Upper lobe of left lung (tissue), 4 donors: Measurements from ENCODE around the gene TMEM135.
"Not testable (repeated sequence)": the region's sequence is repeated elsewhere in the genome, so short reads cannot be mapped to it uniquely, and the experiment has no call there.

Experiments used
- EP300 ChIP-seq, 4 donors: sonication (generic); formaldehyde crosslinking; IDR thresholded peaks; one replicate each; pipeline ENCODE4 v1.5.1; 2017; ENCODE audit warnings: antibody characterized with exemption in 4 of 4, control low read depth in 2 of 4
- POLR2A ChIP-seq, 4 donors: fragments of 450-650 bp; IDR thresholded peaks; one replicate each; pipeline ENCODE4 v1.5.1; 2016 to 2017; ENCODE audit warnings: antibody characterized with exemption in 4 of 4, mild to moderate bottlenecking in 2 of 4
- TF ChIP-seq, protein P1 (sequence below), 6 experiments: fragments of 450-650 bp in 4 of 6; fragments of 200-600 bp in 2 of 6; sonication (generic) in 2 of 6; IDR thresholded peaks; one replicate each; pipeline ENCODE4 v1.5.1; 2016 to 2019; ENCODE audit warnings: antibody characterized with exemption in 6 of 6

DNA sequence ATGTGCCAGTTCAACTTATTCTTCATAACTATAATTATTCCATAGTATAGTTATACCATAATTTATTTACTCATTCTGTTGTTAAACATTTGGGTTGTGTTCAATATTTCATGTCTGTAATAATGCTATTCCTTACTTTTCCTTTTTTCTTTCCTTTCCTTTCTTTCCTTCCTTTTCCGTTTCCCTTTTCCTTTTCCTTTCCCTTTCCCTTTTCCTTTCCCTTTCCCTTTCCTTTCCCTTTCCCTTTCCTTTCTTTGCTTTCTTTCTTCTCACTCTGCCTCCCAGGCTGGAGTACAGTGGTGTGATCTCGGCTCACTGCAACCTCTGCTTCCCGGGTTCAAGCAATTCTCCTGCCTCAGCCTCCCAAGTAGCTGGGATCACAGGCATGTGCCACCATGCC is 151.2 kb downstream of the TMEM135 start:
- TF ChIP-seq, protein P1, sequence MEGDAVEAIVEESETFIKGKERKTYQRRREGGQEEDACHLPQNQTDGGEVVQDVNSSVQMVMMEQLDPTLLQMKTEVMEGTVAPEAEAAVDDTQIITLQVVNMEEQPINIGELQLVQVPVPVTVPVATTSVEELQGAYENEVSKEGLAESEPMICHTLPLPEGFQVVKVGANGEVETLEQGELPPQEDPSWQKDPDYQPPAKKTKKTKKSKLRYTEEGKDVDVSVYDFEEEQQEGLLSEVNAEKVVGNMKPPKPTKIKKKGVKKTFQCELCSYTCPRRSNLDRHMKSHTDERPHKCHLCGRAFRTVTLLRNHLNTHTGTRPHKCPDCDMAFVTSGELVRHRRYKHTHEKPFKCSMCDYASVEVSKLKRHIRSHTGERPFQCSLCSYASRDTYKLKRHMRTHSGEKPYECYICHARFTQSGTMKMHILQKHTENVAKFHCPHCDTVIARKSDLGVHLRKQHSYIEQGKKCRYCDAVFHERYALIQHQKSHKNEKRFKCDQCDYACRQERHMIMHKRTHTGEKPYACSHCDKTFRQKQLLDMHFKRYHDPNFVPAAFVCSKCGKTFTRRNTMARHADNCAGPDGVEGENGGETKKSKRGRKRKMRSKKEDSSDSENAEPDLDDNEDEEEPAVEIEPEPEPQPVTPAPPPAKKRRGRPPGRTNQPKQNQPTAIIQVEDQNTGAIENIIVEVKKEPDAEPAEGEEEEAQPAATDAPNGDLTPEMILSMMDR (IDR thresholded peaks at IDR 0.05), result not testable (repeated sequence)
- not testable (repeated sequence) for TF ChIP-seq EP300, POLR2A (IDR thresholded peaks at IDR 0.05)
